Trophoblast cell (in vitro differentiated cells and primary cell): ENCODE results near the gene TBC1D5.
"Not testable (repeated sequence)": the region's sequence is repeated elsewhere in the genome, so short reads cannot be mapped to it uniquely, and the experiment has no call there.

Source experiments
- DNase-seq, 2 donors: peaks; one replicate each; pipeline ENCODE4 v3.0.0-alpha.2; 2016
- H2AFZ ChIP-seq: 2 replicates; pipeline ENCODE4 v1.6.1; 2013; ENCODE audit warnings: low read length, moderate library complexity, mild to moderate bottlenecking; ENCODE audit not compliant: insufficient read depth, poor library complexity
- H2AK5ac ChIP-seq: 2 replicates; pipeline ENCODE4 v1.6.1; 2013; ENCODE audit warnings: mild to moderate bottlenecking, low read length
- H2BK120ac ChIP-seq: 2 replicates; pipeline ENCODE4 v1.6.1; 2013; ENCODE audit warnings: low read length, mild to moderate bottlenecking, moderate library complexity; ENCODE audit not compliant: insufficient read depth, poor library complexity
- H2BK12ac ChIP-seq: 2 replicates; pipeline ENCODE4 v1.6.1; 2013; ENCODE audit warnings: mild to moderate bottlenecking, low read length, moderate library complexity
- H2BK5ac ChIP-seq: 2 replicates; pipeline ENCODE4 v1.6.1; 2013; ENCODE audit warnings: low read length, low read depth, moderate library complexity, mild to moderate bottlenecking; ENCODE audit not compliant: poor library complexity
- H3K14ac ChIP-seq: 2 replicates; pipeline ENCODE4 v1.6.1; 2013; ENCODE audit warnings: mild to moderate bottlenecking, low read length
- H3K18ac ChIP-seq: 2 replicates; pipeline ENCODE4 v1.6.1; 2013; ENCODE audit warnings: mild to moderate bottlenecking, low read length
- H3K23ac ChIP-seq: 2 replicates; pipeline ENCODE4 v1.6.1; 2013; ENCODE audit warnings: low read length
- H3K27ac ChIP-seq: 2 replicates; pipeline ENCODE4 v1.5.1; 2013; ENCODE audit warnings: low read depth, mild to moderate bottlenecking, inconsistent platforms, low read length, moderate library complexity
- H3K27me3 ChIP-seq: 2 replicates; pipeline ENCODE4 v1.6.1; 2013; ENCODE audit warnings: inconsistent platforms, mild to moderate bottlenecking, low read length, moderate library complexity; ENCODE audit not compliant: insufficient read depth
- H3K36me3 ChIP-seq, 2 experiments: 1 replicate in 1 of 2; 2 replicates in 1 of 2; pipeline ENCODE4 v1.6.1; 2013; ENCODE audit warnings: low read length in 2 of 2, mild to moderate bottlenecking in 2 of 2, moderate library complexity in 1 of 2; ENCODE audit not compliant: insufficient read depth in 2 of 2, control insufficient read depth in 1 of 2
- H3K4ac ChIP-seq: 2 replicates; pipeline ENCODE4 v1.6.1; 2013; ENCODE audit warnings: low read depth, mild to moderate bottlenecking, low read length, moderate library complexity
- H3K4me1 ChIP-seq, 2 experiments: 1 replicate in 1 of 2; 2 replicates in 1 of 2; pipeline ENCODE4 v1.6.1; 2013; ENCODE audit warnings: low read length in 2 of 2, mild to moderate bottlenecking in 2 of 2, moderate library complexity in 1 of 2; ENCODE audit not compliant: insufficient read depth in 2 of 2, control insufficient read depth in 1 of 2
- H3K4me2 ChIP-seq: 2 replicates; pipeline ENCODE4 v1.6.1; 2013; ENCODE audit warnings: inconsistent platforms, mild to moderate bottlenecking, low read length, moderate library complexity
- H3K4me3 ChIP-seq: 2 replicates; pipeline ENCODE4 v1.5.1; 2013; ENCODE audit warnings: mild to moderate bottlenecking, low read depth, low read length, inconsistent platforms
- H3K79me1 ChIP-seq: one replicate; pipeline ENCODE4 v1.6.1; 2013; ENCODE audit warnings: low read length
- H3K79me2 ChIP-seq: 2 replicates; pipeline ENCODE4 v1.6.1; 2013; ENCODE audit warnings: low read length, mild to moderate bottlenecking; ENCODE audit not compliant: control insufficient read depth, insufficient read depth, poor library complexity
- H3K9ac ChIP-seq: 2 replicates; pipeline ENCODE4 v1.6.1; 2013; ENCODE audit warnings: mild to moderate bottlenecking, low read length
- H3K9me3 ChIP-seq: 2 replicates; pipeline ENCODE4 v1.6.1; 2013; ENCODE audit warnings: low read depth, mild to moderate bottlenecking, control low read depth, inconsistent platforms, low read length; ENCODE audit not compliant: insufficient read depth
- H4K12ac ChIP-seq: 2 replicates; pipeline ENCODE4 v1.6.1; 2013; ENCODE audit warnings: low read depth, mild to moderate bottlenecking, low read length, moderate library complexity
- H4K8ac ChIP-seq: 2 replicates; pipeline ENCODE4 v1.6.1; 2013; ENCODE audit warnings: low read depth, mild to moderate bottlenecking, low read length, moderate library complexity
- H4K91ac ChIP-seq: one replicate; pipeline ENCODE4 v1.6.1; 2013; ENCODE audit warnings: low read depth, mild to moderate bottlenecking, low read length, moderate library complexity
- WGBS: extraction: QIAGEN DNeasy Blood & Tissue Kit; methylation state at CpG from one replicate; pipeline ENCODE4 v1.1.7; 2013; ENCODE audit warnings: missing lambda C conversion rate; ENCODE audit not compliant: insufficient read length, insufficient coverage; ENCODE audit errors: extremely low coverage; 5-methylcytosine and 5-hydroxymethylcytosine counted together

The TBC1D5 gene

GRCh38 chr3:17779304-17780250 lies 37.1 kb upstream of the TBC1D5 start:
- not testable (repeated sequence) for H3K27ac ChIP-seq, H2AK5ac ChIP-seq, H3K14ac ChIP-seq, H4K91ac ChIP-seq, H3K4me1 ChIP-seq, H4K12ac ChIP-seq, H3K23ac ChIP-seq, H2AFZ ChIP-seq, H3K18ac ChIP-seq, H3K79me2 ChIP-seq, H4K8ac ChIP-seq, H3K36me3 ChIP-seq, H3K4ac ChIP-seq, H2BK120ac ChIP-seq, H3K27me3 ChIP-seq, H2BK12ac ChIP-seq, H3K9ac ChIP-seq, H3K79me1 ChIP-seq, H3K9me3 ChIP-seq, H2BK5ac ChIP-seq, H3K4me2 ChIP-seq, H3K4me3 ChIP-seq, DNase-seq
- WGBS: no CpG with 5 or more reads among the region's 7 CpGs

GRCh38 chr3:17777326-17777725 lies 34.9 kb upstream of the TBC1D5 start:
- not testable (repeated sequence) for DNase-seq, H3K27ac ChIP-seq, H3K79me1 ChIP-seq, H4K8ac ChIP-seq, H3K4me3 ChIP-seq, H3K4ac ChIP-seq, H2AK5ac ChIP-seq, H3K4me1 ChIP-seq, H3K14ac ChIP-seq, H2BK120ac ChIP-seq, H3K36me3 ChIP-seq, H3K4me2 ChIP-seq, H4K12ac ChIP-seq, H2BK5ac ChIP-seq, H3K27me3 ChIP-seq, H2AFZ ChIP-seq, H3K9me3 ChIP-seq, H3K9ac ChIP-seq, H3K23ac ChIP-seq, H2BK12ac ChIP-seq, H4K91ac ChIP-seq, H3K79me2 ChIP-seq, H3K18ac ChIP-seq
- WGBS: no CpG with 5 or more reads among the region's 6 CpGs

- no peak overlapping the region for H4K8ac ChIP-seq
- H3K27me3 ChIP-seq: no peaks in the 10 kb centered on the region
- no peak overlapping the region for H3K4me3 ChIP-seq
- H3K36me3 ChIP-seq: no peaks in the 10 kb centered on the region
- no peak overlapping the region for H3K14ac ChIP-seq
- no peaks in the 10 kb centered on the region for H3K79me2 ChIP-seq
- no peak overlapping the region for H3K9ac ChIP-seq
- H3K9me3 ChIP-seq: no peaks in the 10 kb centered on the region
- no peak overlapping the region for H3K27ac ChIP-seq
- no peak for DNase-seq
- H3K79me1 ChIP-seq: no peaks in the 10 kb centered on the region
- no peak overlapping the region for H4K12ac ChIP-seq
- no peak overlapping the region for H3K23ac ChIP-seq
- no peak overlapping the region for H4K91ac ChIP-seq
- no peak overlapping the region for H2AFZ ChIP-seq
- H2BK12ac ChIP-seq: no peak overlapping the region
- no peak overlapping the region for H3K4ac ChIP-seq
- no peak overlapping the region for H2BK120ac ChIP-seq
- no CpG with 5 or more reads among the region's 8 CpGs for WGBS
- H3K4me2 ChIP-seq: no peak overlapping the region
- no peak overlapping the region for H3K18ac ChIP-seq
- H3K4me1 ChIP-seq: no peaks in the 10 kb centered on the region
- H2AK5ac ChIP-seq: no peak overlapping the region
- H2BK5ac ChIP-seq: no peak overlapping the region
These were observed 32.6 kb upstream of the TBC1D5 start for GRCh38 chr3:17775073-17775472.

GRCh38 chr3:17774180-17774910 lies 31.9 kb upstream of the TBC1D5 start:
- H3K27me3 ChIP-seq, H3K27ac ChIP-seq, H4K8ac ChIP-seq, H4K91ac ChIP-seq, H2BK5ac ChIP-seq, H4K12ac ChIP-seq, H3K36me3 ChIP-seq, H3K4me3 ChIP-seq, H3K4ac ChIP-seq, H3K4me1 ChIP-seq, H2BK120ac ChIP-seq, H3K23ac ChIP-seq, H3K79me2 ChIP-seq, H2AK5ac ChIP-seq, H2AFZ ChIP-seq, H2BK12ac ChIP-seq, H3K14ac ChIP-seq, DNase-seq, H3K18ac ChIP-seq, H3K9me3 ChIP-seq, H3K9ac ChIP-seq, H3K79me1 ChIP-seq, H3K4me2 ChIP-seq: not testable (repeated sequence)
- WGBS: no CpG with 5 or more reads among the region's 10 CpGs
